HG03521 (cell line): ENCODE measurements around the gene MT1G.
"Not testable (repeated sequence)": the region's sequence is repeated elsewhere in the genome, so short reads cannot be mapped to it uniquely, and the experiment has no call there.

Experiments used
- ATAC-seq: cut with Tn5 transposase; IDR thresholded peaks from one replicate; pipeline ENCODE4 v1.9.1; 2021; ENCODE audit warnings: mild to moderate bottlenecking, moderate library complexity; ENCODE audit not compliant: unreplicated experiment

The MT1G gene

DNA sequence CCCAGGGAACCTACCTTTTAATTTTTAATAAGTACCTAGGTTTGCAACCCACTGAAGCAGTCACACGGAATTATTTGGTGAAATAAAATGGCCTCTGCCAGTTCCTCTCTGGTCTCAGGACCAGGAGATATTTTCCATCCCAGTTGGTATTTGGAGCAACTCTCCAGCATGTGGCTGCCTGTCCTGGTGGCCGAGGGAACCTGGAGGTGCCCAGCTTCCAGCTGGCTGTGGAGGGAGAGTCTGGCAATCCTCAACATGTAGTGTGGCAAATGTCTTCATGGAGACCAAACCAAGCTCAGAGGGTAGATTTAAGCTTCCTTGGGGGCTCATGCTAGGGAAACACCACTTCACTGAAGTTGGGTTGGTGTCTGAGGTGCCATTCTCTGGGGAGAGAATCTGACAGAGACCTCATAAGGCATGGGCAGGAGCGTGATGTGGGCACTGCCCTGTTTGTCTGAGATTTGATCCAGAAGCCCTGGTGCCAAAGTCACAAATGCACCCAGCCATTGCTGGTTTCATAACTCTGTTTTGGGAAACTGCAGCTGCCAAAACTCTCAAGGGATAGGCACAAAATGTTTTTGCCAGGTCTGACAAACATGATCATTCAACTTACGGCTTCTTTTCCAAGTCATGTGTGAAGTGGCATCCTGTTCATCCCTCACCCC is 17.2 kb upstream of the MT1G start:
- ATAC-seq: no peak

DNA sequence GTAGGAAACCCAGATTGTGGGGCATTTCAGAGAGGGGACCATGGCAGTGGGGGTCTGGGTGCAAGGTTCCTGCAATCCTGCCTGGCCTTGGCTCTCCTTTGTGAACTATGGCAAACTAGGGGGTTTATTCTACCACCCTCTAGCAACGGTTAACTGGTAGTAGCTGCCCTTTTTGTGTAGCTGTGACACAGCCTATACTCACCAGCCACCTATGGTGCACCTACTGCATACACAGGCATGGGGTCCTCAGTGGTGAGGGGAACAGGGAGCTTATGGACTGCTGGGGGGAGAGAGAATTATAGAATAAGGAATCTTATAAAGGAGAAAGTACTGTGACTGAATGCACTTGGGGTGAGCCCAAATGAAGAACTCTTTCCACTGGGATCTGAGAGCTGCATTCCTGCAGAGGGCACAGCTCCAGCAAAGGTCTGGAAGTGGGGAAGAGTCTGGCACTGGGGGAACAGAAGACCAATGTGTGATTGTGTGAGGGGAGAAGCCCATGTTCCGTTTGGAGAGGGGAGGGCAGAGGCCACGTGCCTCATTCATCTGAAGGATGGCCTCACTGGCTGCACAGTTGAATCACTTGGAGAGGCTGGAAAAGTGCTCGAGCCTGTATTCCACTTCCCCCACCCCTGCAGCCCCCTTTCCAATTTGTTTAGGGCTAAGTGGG is 16.5 kb upstream of the MT1G start:
- no peak for ATAC-seq

DNA sequence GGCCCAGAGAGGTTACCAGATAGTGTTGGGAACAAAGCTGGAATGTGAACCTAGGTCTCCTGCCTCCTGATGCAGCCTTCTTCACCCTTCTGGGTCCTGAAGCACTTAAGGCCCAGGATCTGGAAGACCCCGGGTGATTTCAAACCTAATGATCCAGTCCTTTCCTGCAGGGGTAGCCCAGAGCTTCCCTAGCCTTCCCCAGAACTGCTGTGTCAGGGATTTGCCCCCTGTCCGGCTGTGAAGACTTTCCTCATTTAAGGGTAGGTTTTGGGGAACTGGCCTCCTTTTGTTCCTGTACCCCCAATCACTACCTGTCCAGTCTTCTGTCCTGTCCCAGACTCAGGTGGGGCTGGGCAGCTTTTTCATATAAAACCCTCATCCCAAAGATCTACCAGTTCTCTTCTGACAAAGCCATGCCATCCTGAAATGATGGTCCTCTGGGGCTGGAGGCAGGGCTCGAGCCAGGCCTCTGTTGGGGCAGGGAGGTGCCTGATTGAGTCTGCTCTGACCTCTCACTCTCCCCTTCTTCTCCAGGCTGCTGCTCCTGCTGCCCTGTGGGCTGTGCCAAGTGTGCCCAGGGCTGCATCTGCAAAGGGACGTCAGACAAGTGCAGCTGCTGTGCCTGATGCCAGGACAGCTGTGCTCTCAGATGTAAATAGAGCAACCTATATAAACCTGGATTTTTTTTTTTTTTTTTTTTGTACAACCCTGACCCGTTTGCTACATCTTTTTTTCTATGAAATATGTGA is 15.7 kb upstream of the MT1G start:
- no peak for ATAC-seq

DNA sequence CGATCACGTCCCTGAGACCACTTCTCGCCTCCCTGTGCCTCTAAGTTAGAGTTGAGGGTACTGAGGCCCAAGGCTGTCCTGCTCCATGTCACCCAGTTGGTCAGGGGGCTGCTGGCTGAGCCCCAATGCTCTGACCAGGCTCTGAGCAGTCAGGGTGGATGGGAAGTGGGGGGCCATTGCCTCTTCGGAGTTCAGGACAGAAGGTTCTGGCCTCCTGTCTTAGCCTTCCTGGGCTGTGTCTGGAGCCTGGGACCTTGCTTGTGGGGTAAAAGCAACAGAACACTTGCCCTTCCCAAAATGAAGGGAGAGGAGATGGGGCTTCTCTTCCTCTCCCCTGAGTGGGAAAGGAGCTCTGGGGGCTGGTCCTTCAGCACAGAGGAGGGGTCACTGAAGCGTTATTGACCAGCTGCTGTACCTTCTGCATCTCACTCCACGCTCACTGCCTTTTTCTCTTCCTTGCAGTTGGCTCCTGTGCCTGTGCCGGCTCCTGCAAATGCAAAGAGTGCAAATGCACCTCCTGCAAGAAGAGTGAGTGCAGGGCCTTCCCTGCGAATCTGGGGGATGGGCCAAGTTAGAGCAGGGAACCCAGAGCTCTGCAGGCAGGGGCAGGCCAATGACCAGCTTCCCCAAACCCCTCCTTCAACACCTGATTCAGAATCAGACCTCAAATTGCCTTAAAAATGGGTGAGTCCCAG is 15.0 kb upstream of the MT1G start:
- peak; percentile 8 for ATAC-seq

DNA sequence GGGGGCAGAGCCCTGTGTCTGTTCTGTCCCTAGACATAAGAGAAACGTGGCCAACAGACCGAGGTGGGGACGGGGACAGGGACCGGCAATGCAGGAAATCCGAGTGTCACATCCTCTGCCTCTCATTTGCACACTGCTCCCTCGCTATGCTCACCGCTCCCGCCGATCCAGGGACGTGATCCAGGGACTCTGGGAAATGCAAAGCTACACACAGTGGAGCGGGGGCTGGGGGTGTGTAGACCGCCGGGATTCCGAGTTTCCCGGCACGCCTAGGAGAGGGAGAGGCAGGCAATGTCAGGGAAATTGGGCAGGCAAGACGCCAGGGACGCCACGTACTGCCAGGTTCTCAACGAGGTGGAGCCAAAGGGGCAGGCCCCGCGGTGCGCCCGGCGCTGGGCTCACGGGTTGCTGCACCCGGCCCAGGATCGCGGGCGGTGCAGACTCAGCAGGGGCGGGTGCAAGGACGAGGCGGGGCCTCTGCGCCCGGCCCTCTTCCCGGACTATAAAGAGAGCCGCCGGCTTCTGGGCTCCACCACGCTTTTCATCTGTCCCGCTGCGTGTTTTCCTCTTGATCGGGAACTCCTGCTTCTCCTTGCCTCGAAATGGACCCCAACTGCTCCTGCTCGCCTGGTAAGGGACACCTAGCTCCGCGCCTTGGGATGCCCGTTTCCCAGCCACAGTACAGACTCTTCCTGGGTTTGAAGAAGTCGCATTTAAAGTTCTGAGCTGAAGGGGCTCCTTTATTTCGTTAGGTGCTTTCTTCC is 14.3 kb upstream of the MT1G start, which contains the start of gene MT1X:
Gene MT1X, plus strand, starts transcription at position 532 of the 764 bp plus-strand sequence. Its CDS starts 71 bp downstream, at position 603.
- peak; percentile 97 for ATAC-seq

DNA sequence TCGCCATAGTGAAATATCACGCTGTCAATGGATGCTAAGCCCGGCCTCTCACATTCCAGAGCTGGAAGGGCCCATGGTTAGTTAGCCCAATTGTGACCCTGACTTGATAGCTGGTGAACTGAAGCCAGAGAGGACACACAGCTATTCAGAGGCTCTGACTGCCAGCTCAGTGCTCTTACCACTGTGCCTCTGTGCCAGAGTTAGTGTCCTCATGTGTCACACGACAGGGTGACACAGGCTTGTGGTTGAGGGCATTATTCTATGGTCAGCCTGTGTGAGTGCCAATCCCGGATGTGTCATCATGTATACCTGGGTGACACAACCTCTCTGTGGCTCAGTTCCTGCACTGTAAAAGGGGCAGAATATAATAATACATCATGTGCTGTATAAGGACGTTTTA is 12.0 kb upstream of the MT1G start:
- no peak for ATAC-seq

DNA sequence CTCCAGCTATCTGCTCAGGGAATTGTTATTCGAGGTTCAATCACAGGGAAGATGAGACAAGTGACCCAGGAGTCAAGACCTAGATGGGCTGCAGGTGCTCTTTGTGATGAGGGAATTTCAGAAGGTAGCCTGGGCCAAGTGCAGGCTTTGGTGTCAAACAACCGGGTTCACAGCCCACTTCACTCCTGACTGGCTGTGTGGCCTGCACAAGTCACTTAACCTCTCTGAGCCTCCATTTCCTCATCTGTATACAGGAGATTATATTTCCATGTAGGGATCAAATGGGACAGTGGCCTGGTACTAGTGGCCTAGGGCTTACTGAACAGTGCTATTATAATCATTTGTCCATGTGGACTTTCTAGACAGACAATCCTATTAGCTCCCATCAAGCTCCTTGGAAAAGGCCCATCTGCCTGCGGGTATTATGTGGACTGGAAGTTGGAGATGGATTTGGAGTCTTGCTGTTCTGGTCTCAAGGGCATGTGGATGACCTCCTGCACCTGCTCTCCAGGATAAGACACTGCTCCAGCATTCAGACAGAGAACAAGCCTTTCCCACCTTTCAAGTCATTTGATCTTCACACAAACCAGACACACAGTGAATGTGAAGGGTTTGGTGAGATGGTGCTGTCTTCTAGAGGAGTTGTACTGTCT is 11.3 kb upstream of the MT1G start:
- ATAC-seq: no peak

DNA sequence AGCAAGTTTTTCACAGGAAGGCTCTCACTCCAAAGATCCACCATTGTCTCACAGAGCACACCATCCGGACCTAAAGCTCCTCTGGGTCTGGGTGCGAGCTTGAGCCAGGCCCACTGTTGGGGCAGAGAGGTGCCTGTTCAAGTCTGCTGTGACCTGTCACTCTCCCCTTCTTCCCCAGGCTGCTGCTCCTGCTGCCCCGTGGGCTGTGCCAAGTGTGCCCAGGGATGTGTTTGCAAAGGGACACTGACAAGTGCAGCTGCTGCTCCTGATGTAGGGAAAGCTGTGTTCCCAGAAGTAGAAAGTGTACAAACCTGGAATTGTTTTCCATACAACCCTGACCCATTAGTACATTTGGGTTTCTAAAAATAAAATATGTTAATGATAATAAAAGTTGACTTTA is 9.6 kb upstream of the MT1G start:
- no peak for ATAC-seq

DNA sequence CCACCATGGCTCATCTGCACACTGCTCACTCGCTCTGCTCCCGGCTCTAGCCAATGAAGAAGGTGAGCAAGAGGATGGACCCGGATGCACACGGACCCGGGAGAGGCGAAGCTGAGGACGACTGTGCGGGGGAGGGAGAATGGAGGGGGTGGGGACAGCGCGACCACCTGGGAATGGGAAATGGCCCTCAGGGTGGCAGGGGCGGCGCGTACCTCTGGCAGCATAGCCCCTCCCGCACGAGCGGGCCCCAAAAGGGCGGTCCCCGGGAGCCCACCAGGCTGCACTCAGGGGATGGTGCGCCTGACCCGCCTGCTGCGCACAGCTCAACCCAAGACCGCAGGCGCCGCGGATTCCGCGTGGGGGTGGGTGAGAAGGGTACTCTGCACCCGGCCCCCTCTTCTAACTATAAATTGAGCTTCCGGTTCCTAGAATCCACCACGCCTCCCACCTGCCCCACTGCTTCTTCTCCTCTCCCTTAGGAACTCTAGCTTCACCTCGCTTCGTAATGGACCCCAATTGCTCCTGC is 7.9 kb upstream of the MT1G start:
- no peak for ATAC-seq

DNA sequence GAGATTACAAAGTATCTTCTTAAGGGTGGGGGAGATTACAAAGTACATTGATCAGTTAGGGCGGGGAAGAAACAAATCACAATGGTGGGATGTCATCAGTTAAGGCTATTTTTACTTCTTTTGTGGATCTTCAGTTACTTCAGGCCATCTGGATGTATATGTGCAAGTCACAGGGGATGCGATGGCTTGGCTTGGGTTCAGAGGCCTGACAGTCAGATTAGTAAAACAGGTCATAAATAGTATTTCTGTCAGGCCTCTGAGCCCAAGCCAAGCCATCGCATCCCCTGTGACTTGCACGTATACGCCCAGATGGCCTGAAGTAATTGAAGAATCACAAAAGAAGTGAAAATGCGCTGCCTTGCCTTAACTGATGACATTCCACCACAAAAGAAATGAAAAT is 6.7 kb upstream of the MT1G start:
- not testable (repeated sequence) for ATAC-seq

DNA sequence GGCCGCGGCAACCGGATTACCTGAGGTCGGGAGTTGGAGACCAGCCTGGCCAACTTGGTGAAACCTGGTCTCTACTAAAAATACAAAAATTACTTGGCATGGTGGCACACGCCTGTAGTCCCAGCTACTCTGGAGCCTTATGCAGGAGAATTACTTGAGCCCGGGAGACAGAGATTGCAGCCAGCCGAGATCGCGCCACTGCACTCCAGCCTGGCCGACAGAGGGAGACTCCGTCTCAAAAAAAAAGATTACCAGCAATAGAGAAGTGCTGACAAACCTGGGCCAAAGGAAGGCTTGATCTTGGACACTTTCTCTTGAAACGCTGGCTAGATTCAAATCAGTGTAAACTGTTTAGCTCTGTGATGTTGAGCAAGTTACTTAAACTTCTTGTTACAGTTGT is 6.1 kb upstream of the MT1G start:
- ATAC-seq: no peak

DNA sequence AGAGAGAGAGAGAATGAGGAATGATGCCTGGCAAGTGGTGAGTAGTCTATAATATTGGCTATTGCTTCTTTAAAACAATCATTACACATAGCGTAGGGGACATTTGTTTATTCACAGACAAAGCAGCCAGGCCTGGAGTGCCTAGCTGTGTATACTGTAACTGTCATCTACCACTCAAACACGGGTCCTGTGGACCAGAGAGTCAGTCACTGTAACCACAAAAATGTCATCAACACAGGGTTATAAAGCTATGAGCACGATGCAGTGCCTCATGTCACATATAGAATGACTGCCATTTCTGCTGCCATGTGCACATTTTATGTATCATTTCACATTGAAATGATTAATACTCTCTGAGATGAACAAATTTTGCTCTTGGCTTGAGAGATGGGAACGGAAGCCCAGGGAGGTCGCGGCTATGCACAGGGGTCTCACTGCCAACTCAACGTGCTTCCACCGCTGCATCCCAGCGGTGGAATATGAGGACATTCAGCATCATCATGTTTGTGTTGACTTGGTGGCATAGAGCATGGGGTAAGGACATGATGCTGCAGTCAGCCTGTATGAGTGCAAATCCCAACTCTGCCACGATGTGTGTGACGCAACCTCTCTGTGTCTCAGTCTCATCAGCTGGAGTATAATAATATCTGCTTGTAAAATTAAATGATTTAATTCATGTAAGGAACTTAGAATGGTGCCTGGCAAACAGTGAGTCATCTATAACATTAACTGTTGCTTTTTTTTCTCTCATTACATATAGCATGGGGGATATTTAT is 5.1 kb upstream of the MT1G start:
- no peak for ATAC-seq

DNA sequence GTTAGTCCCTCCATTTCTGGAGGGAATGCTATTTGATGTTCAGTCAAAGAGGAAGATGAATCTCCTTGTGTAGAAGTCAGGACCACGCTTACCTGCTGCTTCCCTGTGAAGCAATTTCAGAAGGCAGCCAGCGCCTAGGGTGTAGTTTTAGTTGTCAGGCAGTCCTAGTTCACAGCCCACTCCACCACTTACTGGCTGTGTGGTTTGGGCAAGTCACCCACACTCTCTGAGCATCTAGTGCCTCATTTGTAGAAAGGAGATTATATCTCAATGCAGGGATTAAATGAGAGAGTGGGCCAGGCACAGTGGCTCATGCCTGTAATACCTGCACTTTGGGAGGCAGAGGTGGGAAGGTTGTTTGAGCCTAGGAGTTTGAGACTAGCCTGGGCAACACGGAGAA is 4.3 kb upstream of the MT1G start:
- ATAC-seq: not testable (repeated sequence)

DNA sequence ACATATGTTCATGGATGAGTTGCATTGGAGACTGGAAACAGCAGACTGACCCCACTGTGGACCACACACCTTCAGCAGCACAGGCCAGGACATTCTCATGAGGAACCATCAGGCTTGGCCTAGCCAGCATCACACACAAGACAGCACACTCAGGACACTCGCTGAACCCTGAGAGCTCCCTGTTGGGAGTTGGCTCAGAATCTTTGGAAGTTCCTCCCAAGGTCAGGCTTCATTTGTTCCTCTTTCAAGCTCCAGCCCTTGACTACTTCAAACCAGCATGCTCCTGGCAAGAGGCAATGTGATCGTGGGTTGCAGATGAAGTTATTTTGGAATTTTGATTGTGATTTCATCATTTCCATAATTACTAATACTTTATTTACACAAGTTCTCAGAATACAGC is 3.8 kb upstream of the MT1G start:
- ATAC-seq: not testable (repeated sequence)

DNA sequence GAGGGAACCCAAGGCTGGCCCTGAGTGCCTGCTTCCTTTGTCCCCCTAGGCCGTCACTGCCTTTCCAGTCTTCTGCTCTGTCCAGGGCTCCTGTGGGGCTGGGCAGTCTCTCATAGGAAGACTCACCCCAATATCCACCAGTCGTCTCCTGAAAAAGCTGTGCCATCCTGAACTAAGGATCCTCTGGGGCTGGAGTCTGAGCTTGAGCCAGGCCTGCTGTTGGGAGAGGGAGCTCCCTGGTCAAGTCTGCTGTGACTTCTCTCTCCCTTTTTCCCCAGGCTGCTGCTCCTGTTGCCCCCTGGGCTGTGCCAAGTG is 2.7 kb upstream of the MT1G start:
- no peak for ATAC-seq

DNA sequence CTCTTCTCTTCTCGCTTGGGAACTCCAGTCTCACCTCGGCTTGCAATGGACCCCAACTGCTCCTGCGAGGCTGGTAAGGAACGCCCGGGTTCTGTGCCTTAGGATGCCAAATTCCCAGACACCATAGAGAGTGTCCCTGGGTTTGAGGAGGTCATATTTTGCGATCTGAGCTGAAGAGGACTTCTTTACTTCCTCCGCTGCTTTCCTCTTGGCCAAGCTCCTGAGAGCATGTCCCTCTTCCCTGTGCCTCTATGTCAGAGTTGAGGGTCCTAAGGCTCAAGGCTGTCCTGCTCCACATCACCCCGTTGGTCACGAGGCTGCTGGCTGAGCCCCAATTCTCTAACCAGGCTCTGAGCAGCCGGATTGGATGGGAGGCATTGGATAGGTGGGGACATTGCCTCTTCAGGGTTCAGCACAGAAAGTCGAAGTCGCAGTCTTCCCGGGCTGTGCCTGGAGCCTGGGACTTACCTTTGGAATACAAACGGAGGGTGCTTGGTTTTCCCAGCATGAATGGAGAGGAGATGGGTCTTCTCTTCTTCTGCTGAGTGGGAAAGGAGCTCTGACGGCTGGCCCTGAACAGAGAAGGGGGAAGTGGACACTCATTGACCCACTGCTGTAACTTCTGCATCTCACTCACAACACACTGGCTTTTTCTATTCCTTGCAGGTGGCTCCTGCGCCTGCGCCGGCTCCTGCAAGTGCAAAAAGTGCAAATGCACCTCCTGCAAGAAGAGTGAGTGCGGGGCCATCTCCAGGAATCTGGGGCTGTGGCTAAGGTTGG is 2.2 kb upstream of the MT1G start:
- ATAC-seq: no peak

DNA sequence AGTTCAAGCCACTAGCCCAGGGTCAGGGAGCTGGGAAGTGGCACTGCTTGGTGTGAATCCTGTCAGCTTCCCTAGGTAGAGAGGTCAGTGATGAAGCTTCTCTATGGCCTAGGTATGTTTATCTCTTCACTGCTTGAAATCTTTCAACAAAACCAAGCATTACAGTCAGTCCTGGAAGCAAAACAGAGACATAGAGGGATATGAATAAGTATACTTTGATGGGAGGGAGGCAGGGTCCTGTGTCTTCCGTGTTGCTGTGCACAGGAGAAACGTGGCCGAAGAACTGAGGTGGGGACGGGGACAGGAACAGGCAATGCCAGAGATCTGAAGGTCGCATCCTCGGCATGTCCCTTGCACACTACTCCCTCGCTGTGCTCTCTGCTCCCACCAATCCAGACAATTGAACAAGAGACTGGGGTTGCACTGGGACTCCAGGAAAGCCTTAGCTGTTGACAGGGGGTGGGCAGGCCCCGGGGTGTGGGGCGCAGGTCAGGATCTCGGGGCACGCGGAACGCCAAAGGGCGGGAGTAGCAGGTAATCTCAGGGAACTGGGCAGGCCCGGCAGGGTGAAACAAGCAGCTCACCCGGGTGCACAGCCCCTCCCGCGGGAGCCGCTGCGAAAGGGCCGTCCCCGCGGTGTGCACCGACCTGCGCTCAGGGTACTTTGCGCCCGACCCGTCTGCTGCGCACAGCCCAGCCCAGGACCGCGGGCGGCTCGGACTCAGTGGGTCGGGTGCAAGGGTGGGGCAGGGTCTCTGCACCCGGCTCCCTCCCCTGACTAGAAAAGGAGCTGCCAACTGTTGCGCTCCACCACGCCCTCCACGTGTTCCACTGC is 1.4 kb upstream of the MT1G start, which contains the start of gene MT1H:
Gene MT1H, plus strand, starts transcription at position 810 of the 835 bp plus-strand sequence. CDS start 71 bp downstream, outside the sequence.
- no peak for ATAC-seq
